Fibroblast of skin of back (primary cell): Measurements from ENCODE around the gene VENTX. TPM values are rescaled to one million over a fixed set of nuclear protein-coding genes. Genes with fewer than 3 reads are reported as not detected.

Experiments used
- DNase-seq: peaks from one replicate; pipeline ENCODE4 v3.0.0-alpha.2; 2013
- polyA plus RNA-seq, 2 experiments: library from polyadenylated mRNA; unstranded; fragments of 120-200 nt; gene quantifications; one replicate each; pipeline ENCODE4 v1.2.1, GENCODE V29; 2013; ENCODE audit not compliant: insufficient read length in 2 of 2

VENTX gene
- polyA plus RNA-seq (2013, experiment 1 of 2; ENCODE audit: insufficient read length): not detected
- not detected for polyA plus RNA-seq (2013, experiment 2 of 2; ENCODE audit: insufficient read length)

- no peak for DNase-seq
Measured at GRCh38 chr10:133237588-133238465, at the start of gene VENTX. Gene VENTX, plus strand, starts transcription at chr10:133237855. Its CDS starts 60 bp downstream, at chr10:133237915.

- DNase-seq: no peak
Measured at GRCh38 chr10:133187906-133188681, 49.6 kb upstream of the VENTX start.

GRCh38 chr10:133189256-133189655 is 48.4 kb upstream of the VENTX start:
- DNase-seq: no peak

- DNase-seq: no peak
Measured at GRCh38 chr10:133189726-133190125, 47.9 kb upstream of the VENTX start.

DNA sequence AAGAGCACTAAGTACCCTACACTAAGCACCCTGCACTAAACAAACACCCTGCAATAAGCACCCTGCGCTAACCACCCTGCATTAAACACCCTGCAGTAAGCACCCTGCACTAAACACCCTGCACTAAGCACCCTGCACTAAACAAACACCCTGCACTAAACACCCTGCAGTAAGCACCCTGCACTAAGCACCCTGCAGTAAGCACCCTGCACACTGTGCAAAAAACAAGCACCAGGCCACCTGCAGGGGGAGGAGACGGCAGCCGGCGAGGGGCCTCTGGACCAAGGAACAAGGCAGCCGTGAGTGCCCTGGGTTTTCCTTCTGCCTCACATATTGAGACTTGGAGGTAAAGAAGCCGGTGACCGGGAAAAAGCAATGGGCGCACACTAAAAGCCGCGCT is 47.4 kb upstream of the VENTX start:
- no peak for DNase-seq

GRCh38 chr10:133191651-133192050 is 46.0 kb upstream of the VENTX start:
- DNase-seq: no peak

DNA sequence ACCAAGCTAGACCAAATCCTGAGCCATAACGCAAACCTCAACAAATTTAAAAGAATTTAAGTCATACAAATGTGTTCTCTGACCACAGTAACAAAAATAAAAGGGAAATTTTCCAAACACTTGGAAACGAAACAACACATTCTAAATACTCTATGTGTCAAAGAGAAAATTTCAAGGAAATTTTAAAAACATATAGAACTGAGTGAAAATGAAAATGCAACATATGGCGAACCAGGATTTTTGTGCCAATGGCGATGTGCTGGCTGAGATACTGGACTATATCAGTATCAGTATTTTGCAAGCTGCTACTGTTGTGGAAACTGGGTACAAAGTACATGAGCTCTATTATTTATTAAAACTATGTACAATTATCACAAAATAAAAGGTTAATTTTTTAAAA is 43.5 kb upstream of the VENTX start:
- DNase-seq: no peak

DNA sequence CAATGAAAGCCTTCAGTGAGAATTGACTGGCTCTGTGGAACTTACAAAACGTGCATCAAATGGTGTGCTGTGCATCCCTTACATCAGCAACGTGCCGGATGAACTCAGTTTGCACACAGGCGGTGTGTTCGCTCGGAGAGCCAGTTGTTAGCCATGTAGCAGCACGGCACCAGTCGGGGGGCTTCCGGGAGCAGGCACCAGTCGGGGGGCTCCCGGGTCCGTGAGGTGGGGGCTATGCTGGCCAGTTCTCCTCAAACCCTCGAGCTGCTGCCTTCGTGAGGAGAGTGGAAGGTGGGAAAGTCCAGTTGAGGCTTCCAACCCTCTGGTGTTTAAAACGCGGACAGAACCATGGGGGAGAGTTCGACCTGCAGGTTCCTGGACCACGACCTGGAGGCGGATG is 42.6 kb upstream of the VENTX start:
- no peak for DNase-seq

GRCh38 chr10:133195611-133196010 is 42.0 kb upstream of the VENTX start:
- no peak for DNase-seq

DNA sequence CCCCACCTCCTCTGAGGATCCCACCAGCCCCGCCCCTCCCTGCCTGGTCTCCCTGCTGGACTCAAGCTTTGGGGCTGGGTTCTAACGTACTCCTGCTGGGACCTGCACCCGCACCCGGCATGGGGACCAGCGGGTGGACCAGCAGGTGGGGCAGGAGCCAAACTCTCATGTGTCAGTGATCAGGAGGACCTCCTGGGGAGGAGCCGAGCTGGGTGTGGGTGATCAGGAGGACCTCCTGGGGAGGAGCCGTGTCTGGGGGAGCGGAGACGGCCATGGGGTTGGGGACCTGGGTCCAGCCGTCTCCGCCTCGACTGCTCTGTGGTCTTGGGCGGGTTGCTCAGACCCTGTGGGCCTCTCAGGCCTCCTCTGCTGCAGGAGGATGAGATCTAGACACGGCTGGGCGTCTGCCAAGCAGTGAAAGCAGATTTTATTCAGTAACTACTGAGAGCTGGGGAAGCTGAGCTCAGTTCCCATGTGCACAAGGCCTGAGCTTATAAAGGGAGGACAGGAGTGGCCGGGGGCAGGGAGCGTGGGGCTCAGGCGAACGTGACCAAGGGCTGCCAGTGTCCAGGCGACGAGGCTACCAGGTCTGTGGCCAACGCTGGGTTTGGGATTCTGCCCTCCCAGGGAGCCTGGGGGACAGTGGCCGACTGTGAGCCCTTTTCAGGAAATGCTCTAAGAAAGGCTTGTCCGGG is 41.3 kb upstream of the VENTX start:
- DNase-seq: no peak

- no peak for DNase-seq
Measured at GRCh38 chr10:133196936-133197758, 40.5 kb upstream of the VENTX start.

- DNase-seq: no peak
Measured at GRCh38 chr10:133197786-133198185, 39.9 kb upstream of the VENTX start.

GRCh38 chr10:133198206-133198605 is 39.4 kb upstream of the VENTX start:
- no peak for DNase-seq

GRCh38 chr10:133198621-133199487 is 38.8 kb upstream of the VENTX start:
- no peak for DNase-seq

DNA sequence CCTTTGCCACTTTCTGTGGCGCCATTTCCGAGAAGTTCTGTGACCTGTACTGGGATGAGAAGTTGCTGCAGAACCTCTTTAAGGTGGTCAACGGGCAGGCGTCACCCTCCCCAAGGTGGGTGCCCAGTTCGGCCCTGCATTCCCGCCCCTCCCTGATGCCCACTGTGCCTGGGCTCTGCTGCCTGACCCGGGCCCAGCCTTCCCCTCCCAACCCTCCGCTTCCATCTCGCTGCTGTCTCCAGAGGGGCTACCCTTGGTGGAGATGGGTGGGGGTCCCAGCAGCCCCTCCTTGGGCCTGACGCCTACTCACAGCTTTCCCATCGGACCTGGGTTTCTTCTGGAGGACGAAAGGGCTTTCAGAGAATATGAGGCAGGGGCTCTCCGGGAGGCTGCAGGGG is 38.2 kb upstream of the VENTX start:
- DNase-seq: no peak

- DNase-seq: no peak
Measured at GRCh38 chr10:133199992-133200611, 37.6 kb upstream of the VENTX start.

DNA sequence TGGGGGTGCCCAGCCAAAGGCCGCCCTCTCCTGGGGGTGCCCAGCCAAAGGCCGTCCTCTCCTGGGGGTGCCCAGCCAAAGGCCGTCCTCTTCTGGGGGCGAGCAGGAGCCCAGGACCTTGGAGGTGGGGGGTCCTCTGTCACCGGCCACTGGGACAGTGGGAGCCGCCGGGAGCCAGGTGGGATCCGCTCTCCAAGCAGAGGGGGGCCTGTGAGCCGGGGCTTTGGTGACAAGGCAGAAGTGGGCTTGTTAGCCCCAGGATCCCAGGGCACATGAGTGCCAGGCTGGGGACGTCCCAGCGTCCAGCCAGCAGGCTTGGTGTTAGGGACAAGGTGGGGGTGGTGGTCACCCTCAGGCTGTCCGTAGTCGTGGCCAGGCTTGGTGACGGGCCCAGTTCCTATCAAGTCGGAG is 37.0 kb upstream of the VENTX start:
- no peak for DNase-seq

- no peak for DNase-seq
Measured at GRCh38 chr10:133201151-133201947, 36.3 kb upstream of the VENTX start.

GRCh38 chr10:133201948-133202725 is 35.5 kb upstream of the VENTX start:
- DNase-seq: no peak
